Cardiac muscle cell (in vitro differentiated cells and primary cell): ENCODE data around the gene PRKCI. TPM values are rescaled to one million over a fixed set of nuclear protein-coding genes. Genes with fewer than 3 reads are reported as not detected.
"Not testable (repeated sequence)": the region's sequence is repeated elsewhere in the genome, so short reads cannot be mapped to it uniquely, and the experiment has no call there.

Experiments used
- DNase-seq, 2 donors: peaks; one replicate each; pipeline versions ENCODE4 v3.0.0 to v3.0.0-alpha.2; 2010 to 2017; ENCODE audit warnings: low read depth in 1 of 2, low spot score in 1 of 2
- H3K27ac ChIP-seq: fragments of 200-600 bp; sonication (generic); 2 replicates; pipeline ENCODE4 v1.5.1; 2016
- H3K27me3 ChIP-seq: fragments of 200-600 bp; sonication (generic); 2 replicates; pipeline ENCODE4 v1.6.0; 2016; ENCODE audit warnings: control low read depth
- H3K36me3 ChIP-seq: fragments of 200-600 bp; sonication (generic); 2 replicates; pipeline ENCODE4 v1.5.1; 2016; ENCODE audit warnings: control low read depth
- H3K4me1 ChIP-seq: fragments of 200-600 bp; sonication (generic); 2 replicates; pipeline ENCODE4 v1.8.1; 2017; ENCODE audit warnings: low read depth, mild to moderate bottlenecking, mixed run types
- H3K4me3 ChIP-seq: fragments of 200-600 bp; sonication (generic); 2 replicates; pipeline ENCODE4 v1.5.1; 2016; ENCODE audit warnings: mild to moderate bottlenecking
- H3K9me3 ChIP-seq: fragments of 200-600 bp; sonication (generic); 2 replicates; pipeline ENCODE4 v1.5.1; 2017; ENCODE audit warnings: low read depth, mild to moderate bottlenecking, control low read depth
- polyA plus RNA-seq: library from polyadenylated mRNA; unstranded; fragments of >200 nt; fragmentation: Nextera tagmentation; extraction: Ambion mirVana; gene quantifications from 2 replicates; pipeline ENCODE4 v1.2.1, GENCODE V29; 2016
- total RNA-seq: library from RNA; depleted of rRNA; stranded (reverse); fragments of >200 nt; gene quantifications from 2 replicates; pipeline ENCODE4 v1.2.3, GENCODE V29; 2016
- TF ChIP-seq, protein P1 (sequence below): IDR thresholded peaks from 2 replicates; pipeline ENCODE4 v1.5.1; 2012; ENCODE audit warnings: low read depth, mild to moderate bottlenecking, low read length

Gene PRKCI
- total and polyA plus RNA-seq, 2 experiments from 2014 or later, result 25.2 to 35.1 TPM

DNA sequence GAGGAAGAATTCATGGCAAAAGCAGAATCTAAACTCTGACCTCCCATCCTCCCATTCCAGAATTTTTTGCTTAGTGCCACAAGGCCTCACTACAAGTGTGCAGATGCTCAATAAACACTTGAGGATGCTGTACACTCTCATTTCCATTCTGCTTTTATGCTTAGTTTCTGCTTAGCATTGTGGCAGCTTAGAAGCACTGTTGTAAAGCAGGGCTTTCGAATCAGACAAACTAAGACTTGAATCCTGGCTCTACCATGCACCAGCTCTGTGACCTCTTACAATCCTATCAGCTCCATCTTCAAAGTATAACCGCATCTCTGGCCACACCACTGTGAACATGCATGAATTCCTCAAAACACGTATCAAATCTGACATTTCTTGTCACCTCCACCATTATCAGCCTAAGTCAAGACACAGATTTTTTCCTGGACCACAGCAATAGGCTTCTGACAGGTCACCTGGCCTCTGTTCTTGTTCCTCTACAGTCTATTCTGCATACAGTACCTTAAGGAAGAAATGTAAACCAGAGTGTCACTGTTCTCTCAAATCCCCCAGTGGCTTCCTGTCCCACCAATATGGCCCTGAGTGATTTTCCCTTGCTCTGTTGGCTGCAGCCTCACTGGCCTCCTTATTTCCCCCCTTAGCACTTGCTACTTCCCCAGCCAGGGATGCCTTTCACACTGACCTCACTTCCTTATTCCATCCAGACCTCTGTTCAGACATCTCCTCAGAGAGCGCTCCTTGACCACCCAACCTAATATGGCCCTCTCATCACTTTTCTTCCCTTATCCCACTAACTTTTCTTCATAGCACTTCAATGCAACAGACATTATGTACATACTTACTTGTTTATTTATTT, 32.6 kb upstream of the PRKCI start:
- no peak overlapping the region for H3K27ac ChIP-seq
- H3K27me3 ChIP-seq, result no peaks in the 10 kb centered on the region
- TF ChIP-seq, protein P1, sequence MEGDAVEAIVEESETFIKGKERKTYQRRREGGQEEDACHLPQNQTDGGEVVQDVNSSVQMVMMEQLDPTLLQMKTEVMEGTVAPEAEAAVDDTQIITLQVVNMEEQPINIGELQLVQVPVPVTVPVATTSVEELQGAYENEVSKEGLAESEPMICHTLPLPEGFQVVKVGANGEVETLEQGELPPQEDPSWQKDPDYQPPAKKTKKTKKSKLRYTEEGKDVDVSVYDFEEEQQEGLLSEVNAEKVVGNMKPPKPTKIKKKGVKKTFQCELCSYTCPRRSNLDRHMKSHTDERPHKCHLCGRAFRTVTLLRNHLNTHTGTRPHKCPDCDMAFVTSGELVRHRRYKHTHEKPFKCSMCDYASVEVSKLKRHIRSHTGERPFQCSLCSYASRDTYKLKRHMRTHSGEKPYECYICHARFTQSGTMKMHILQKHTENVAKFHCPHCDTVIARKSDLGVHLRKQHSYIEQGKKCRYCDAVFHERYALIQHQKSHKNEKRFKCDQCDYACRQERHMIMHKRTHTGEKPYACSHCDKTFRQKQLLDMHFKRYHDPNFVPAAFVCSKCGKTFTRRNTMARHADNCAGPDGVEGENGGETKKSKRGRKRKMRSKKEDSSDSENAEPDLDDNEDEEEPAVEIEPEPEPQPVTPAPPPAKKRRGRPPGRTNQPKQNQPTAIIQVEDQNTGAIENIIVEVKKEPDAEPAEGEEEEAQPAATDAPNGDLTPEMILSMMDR, result no peak
- H3K36me3 ChIP-seq, result no peaks in the 10 kb centered on the region
- H3K9me3 ChIP-seq, result no peaks in the 10 kb centered on the region
- DNase-seq, result no peak
- H3K4me3 ChIP-seq, result no peak overlapping the region
- no peaks in the 10 kb centered on the region for H3K4me1 ChIP-seq

DNA sequence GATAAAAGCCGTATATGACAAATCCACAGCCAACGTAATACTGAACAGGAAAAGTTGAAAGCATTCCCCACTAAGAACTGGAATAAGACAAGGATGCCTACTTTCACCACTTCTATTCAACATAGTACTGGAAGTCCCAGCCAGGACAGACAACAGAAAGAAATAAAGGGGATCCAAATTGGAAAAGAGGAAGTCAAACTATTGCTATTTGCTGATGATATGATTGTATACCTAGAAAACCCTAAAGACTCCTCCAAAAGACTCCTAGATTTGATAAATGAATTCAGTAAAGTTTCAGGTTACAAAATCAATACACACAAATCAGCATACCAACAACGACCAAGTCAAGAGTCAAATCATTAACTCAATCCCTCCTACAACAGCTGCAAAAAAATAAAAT, 26.5 kb upstream of the PRKCI start:
- not testable (repeated sequence) for DNase-seq, H3K27ac ChIP-seq, H3K9me3 ChIP-seq, H3K4me3 ChIP-seq, H3K27me3 ChIP-seq, H3K4me1 ChIP-seq, H3K36me3 ChIP-seq

DNA sequence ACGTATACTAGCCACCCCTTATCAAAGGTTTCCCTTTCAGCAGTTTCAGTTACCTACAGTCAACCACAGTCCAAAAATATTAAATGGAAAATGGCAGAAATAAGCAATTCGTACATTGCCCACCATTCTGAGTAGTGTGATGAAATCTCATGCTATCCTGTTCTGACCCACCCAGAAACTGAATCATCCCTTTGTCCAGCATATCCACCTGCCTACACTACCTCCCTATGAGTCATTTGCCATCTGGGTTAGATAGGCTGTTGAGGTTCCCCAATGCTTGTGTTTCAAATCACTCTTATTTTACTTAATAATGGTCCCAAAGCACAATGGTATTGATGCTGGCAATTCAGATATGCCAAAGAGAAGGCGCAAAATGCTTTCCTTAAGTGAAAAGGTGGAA, 25.4 kb upstream of the PRKCI start:
- H3K36me3 ChIP-seq, result no peaks in the 10 kb centered on the region
- no peak overlapping the region for H3K27ac ChIP-seq
- TF ChIP-seq, protein P1, result no peak
- no peaks in the 10 kb centered on the region for H3K4me1 ChIP-seq
- no peak overlapping the region for H3K4me3 ChIP-seq
- DNase-seq, result no peak
- no peaks in the 10 kb centered on the region for H3K27me3 ChIP-seq
- H3K9me3 ChIP-seq, result no peaks in the 10 kb centered on the region

DNA sequence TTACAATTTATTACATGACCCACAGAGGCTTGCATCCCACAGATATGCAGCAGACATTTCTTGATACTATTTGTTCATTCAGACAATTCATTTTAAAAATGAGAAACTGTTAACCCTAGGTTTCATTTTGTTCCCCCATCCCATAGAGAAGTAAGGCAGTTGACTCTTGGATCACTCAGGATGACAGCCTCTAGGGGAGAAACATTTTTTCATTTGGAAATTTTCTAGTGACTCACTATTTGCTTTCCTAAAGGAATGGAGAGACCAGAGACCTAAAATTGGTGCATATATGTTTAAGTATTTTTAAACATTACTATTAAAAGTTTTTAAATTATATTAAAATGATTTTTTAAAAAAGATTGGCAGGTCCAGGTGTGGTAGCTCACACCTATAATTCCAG, 21.2 kb upstream of the PRKCI start:
- Histone ChIP-seq H3K4me1 (peaks cover 5% of the 10 kb centered on the region), H3K36me3 (no peaks in the 10 kb centered on the region), H3K27me3 (no peaks in the 10 kb centered on the region), H3K9me3 (no peaks in the 10 kb centered on the region), H3K4me3 (no peak overlapping the region), H3K27ac (no peak overlapping the region)
- TF ChIP-seq, protein P1, result no peak
- DNase-seq, result no peak

DNA sequence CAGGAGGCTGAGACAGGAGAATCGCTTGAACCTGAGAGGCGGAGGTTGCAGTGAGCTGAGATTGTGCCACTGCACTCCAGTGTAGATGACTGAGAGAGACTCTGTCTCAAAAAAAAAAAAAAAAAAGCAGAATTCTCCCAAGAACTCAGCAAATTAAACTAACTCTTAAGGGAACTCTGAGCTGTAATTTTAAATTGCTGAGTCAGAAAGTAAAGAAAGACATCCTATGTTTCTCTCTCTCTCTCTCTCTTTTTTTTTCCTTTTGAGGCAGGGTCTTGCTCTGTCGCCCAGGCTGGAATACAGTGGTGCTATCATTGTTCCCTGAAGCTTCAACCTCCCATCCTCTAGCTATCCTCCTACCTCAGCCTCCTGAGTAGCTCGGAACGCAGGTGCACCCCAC, 20.7 kb upstream of the PRKCI start:
- peaks cover 5% of the 10 kb centered on the region for H3K4me1 ChIP-seq
- TF ChIP-seq, protein P1, result no peak
- DNase-seq, result no peak

DNA sequence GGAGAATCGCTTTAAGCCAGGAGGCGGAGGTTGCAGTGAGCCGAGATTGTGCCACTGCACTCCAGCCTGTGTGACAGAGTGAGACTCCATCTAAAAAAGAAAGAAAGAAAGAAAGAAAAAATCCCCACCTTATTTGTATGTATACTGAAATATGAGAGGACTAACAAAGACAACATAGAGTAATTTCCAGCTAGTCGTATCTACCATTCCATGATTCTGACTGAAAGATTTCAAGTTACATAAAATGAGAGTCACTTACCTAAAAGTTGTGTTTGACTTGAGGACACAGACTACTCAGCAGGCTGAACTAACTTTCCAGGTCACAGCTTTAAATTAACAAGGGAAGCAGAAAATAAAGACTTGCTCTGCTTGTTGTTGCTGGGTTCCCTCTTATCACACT, 18.8 kb upstream of the PRKCI start:
- H3K27me3 ChIP-seq, result no peaks in the 10 kb centered on the region
- no peaks in the 10 kb centered on the region for H3K36me3 ChIP-seq
- no peak overlapping the region for H3K4me3 ChIP-seq
- no peak for DNase-seq
- no peaks in the 10 kb centered on the region for H3K9me3 ChIP-seq
- H3K27ac ChIP-seq, result no peak overlapping the region
- peaks cover 5% of the 10 kb centered on the region for H3K4me1 ChIP-seq
- TF ChIP-seq, protein P1, result no peak

More for the DNA sequence above, 20.7 kb upstream of the PRKCI start:
- Histone ChIP-seq H3K4me3 (no peak overlapping the region), H3K9me3 (no peaks in the 10 kb centered on the region), H3K36me3 (no peaks in the 10 kb centered on the region), H3K27ac (no peak overlapping the region), H3K27me3 (no peaks in the 10 kb centered on the region)
